Colonic mucosa (tissue), 4 donors: Measurements from ENCODE around the gene CDC20B. TPM values are rescaled to one million over a fixed set of nuclear protein-coding genes. Genes with fewer than 3 reads are reported as not detected.

Experiments
- DNase-seq: peaks from one replicate; pipeline ENCODE4 v3.0.0-alpha.2; 2020
- H3K27ac ChIP-seq: fragments of 200-600 bp; one replicate; pipeline ENCODE4 v1.8.0; 2021
- H3K27me3 ChIP-seq: fragments of 200-600 bp; one replicate; pipeline ENCODE4 v1.8.0; 2021
- H3K36me3 ChIP-seq: fragments of 200-600 bp; one replicate; pipeline ENCODE4 v1.8.0; 2021
- H3K4me1 ChIP-seq: fragments of 200-600 bp; one replicate; pipeline ENCODE4 v1.8.0; 2021; ENCODE audit warnings: mild to moderate bottlenecking
- H3K4me3 ChIP-seq: fragments of 200-600 bp; one replicate; pipeline ENCODE4 v1.8.0; 2021
- H3K9ac ChIP-seq, 2 donors: one replicate each; pipeline ENCODE4 v1.7.0; 2013; ENCODE audit warnings: control low read depth in 2 of 2, low read depth in 2 of 2, low read length in 2 of 2
- H3K9me3 ChIP-seq: fragments of 200-600 bp; one replicate; pipeline ENCODE4 v1.8.0; 2021
- CTCF ChIP-seq: fragments of 200-600 bp; IDR thresholded peaks from one replicate; pipeline ENCODE4 v1.8.0; 2022; ENCODE audit warnings: antibody characterized with exemption, mild to moderate bottlenecking
- intact Hi-C: fragments of 100-400 bp; cut with DNase I; formaldehyde crosslinking; loops from one replicate; pipeline ENCODE4 v1.14.1; 2022
- total RNA-seq, 2 donors: library from RNA; stranded (reverse); fragmentation: NEBNext Ultra II Directional in 1 of 2; extraction: Animal tissue kit (Norgen Biotek cat#: 25700) in 1 of 2; gene quantifications; one replicate each; pipeline ENCODE4 v1.2.1, GENCODE V29; 2021
- donor health status: healthy.
- donor health status: DM: no; HTN: no; CAD: no.
- donor health status: DM: no; HTN: no; CAD: no.

Gene CDC20B
- total RNA-seq, 2 donors from 2014 or later: not detected

GRCh38 chr5:55187370-55187769, 14.4 kb upstream of the CDC20B start:
- intact Hi-C loops: loop anchor here (5.0 kb wide), 1 partner anchor 35 kb away; no protein-coding TSS in a partner anchor
- TF ChIP-seq CTCF: peak; percentile 28
- Histone ChIP-seq H3K36me3 (no peaks in the 10 kb centered on the region), H3K4me1 (no peaks in the 10 kb centered on the region), H3K4me3 (no peak overlapping the region), H3K9me3 (no peaks in the 10 kb centered on the region), H3K27ac (no peak overlapping the region), H3K9ac (no peak overlapping the region), H3K27me3 (peaks cover 7% of the 10 kb centered on the region)
- DNase-seq: no peak

- intact Hi-C loops: no loop called here
- Histone ChIP-seq H3K4me1 (peaks cover 10% of the 10 kb centered on the region), H3K4me3 (no peak overlapping the region), H3K27ac (no peak overlapping the region), H3K27me3 (peaks cover 30% of the 10 kb centered on the region), H3K9ac (no peak overlapping the region), H3K9me3 (no peaks in the 10 kb centered on the region), H3K36me3 (no peaks in the 10 kb centered on the region)
- no peak for TF ChIP-seq CTCF
- no peak for DNase-seq
Observed at GRCh38 chr5:55180016-55180415, 7.0 kb upstream of the CDC20B start.

- peaks cover 10% of the 10 kb centered on the region for H3K4me1 ChIP-seq
- no peaks in the 10 kb centered on the region for H3K36me3 ChIP-seq
- no peak overlapping the region for H3K4me3 ChIP-seq
- no peaks in the 10 kb centered on the region for H3K9me3 ChIP-seq
- H3K9ac ChIP-seq: no peak overlapping the region
- peaks cover 42% of the 10 kb centered on the region for H3K27me3 ChIP-seq
- no peak overlapping the region for H3K27ac ChIP-seq
- TF ChIP-seq CTCF: no peak
- no peak for DNase-seq
- intact Hi-C loops: loop anchor here (5.0 kb wide), 1 partner anchor 55 kb away; the partner anchor contains the start of gene CCNO
Observed at GRCh38 chr5:55177078-55177477, 4.1 kb upstream of the CDC20B start.

GRCh38 chr5:55176176-55176818, 3.3 kb upstream of the CDC20B start:
- Histone ChIP-seq H3K9ac (no peak overlapping the region), H3K27ac (no peak overlapping the region), H3K9me3 (no peaks in the 10 kb centered on the region), H3K4me1 (peaks cover 10% of the 10 kb centered on the region), H3K27me3 (peaks cover 42% of the 10 kb centered on the region), H3K36me3 (no peaks in the 10 kb centered on the region), H3K4me3 (peak overlapping the region; percentile 26)
- intact Hi-C loops: loop anchor here (5.0 kb wide), 1 partner anchor 56 kb away; the partner anchor contains the start of gene CCNO
- TF ChIP-seq CTCF: peak; percentile 37
- DNase-seq: peak; percentile 76

- Histone ChIP-seq H3K9me3 (no peaks in the 10 kb centered on the region), H3K4me1 (peaks cover 10% of the 10 kb centered on the region), H3K4me3 (no peak overlapping the region), H3K9ac (no peak overlapping the region), H3K27me3 (peaks cover 42% of the 10 kb centered on the region), H3K36me3 (no peaks in the 10 kb centered on the region), H3K27ac (no peak overlapping the region)
- no peak for TF ChIP-seq CTCF
- intact Hi-C loops: loop anchor here (5.0 kb wide), 1 partner anchor 57 kb away; the partner anchor contains the start of gene CCNO
- DNase-seq: no peak
Observed at GRCh38 chr5:55175781-55176175, 2.8 kb upstream of the CDC20B start.
